ENCODE data around the gene PPP2R5B.

DNA sequence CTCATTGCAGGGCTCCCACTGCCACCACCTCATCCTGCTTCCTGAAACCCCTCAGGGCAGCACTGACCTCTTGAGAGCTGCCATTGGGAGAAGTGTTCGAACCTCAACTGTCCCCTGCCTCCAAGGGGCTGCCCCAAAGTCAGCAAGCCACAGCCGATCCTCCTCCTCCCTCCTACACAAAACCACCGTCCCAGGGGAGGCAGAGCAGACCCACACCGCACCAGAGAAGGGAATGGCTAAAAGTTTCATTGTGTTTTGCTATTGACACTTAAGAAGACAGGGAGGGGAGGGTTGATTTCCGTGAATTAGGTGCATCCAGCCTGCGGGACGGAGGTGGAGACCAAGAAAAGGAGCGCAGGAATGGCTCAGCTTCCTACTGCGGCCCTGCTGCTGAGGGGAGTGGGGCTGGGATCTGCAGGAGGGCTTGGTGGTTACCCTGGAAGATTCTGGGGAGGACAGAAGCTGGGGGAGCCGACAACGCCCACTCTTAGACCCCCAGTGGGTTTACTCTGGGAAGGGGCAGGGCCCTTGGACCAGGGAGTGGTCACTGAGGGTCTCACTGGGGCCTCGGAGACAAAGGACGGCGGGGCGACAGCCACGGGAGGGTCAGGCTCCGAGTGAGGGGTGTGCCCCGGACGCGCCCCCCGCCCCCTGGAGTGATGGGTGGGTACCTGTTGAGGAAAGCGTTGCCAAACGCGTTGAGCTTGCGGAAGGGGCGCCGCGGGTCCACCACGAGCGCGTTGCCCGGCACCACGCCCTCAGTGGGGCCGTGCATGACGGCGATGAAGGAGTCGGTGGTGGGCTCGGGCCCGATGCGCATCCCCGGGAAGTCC lies 46.9 kb upstream of the PPP2R5B start:
- TF ChIP-seq, protein P1, sequence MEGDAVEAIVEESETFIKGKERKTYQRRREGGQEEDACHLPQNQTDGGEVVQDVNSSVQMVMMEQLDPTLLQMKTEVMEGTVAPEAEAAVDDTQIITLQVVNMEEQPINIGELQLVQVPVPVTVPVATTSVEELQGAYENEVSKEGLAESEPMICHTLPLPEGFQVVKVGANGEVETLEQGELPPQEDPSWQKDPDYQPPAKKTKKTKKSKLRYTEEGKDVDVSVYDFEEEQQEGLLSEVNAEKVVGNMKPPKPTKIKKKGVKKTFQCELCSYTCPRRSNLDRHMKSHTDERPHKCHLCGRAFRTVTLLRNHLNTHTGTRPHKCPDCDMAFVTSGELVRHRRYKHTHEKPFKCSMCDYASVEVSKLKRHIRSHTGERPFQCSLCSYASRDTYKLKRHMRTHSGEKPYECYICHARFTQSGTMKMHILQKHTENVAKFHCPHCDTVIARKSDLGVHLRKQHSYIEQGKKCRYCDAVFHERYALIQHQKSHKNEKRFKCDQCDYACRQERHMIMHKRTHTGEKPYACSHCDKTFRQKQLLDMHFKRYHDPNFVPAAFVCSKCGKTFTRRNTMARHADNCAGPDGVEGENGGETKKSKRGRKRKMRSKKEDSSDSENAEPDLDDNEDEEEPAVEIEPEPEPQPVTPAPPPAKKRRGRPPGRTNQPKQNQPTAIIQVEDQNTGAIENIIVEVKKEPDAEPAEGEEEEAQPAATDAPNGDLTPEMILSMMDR (conservative IDR thresholded peaks at IDR 0.05; ENCODE audit: low read length) = no peak
- TF ChIP-seq EZH2phosphoT487 (IDR thresholded peaks at IDR 0.05; ENCODE audit: borderline replicate concordance, low read depth, low read length) = no peak

Data from OCI-LY7 (cell line).